Measurements from ENCODE around the gene CCL25. TPM values are rescaled to one million over a fixed set of nuclear protein-coding genes. Genes with fewer than 3 reads are reported as not detected.

Gene CCL25
- total and polyA plus RNA-seq, 2 of the 13 experiments (the other 11 are each of a cell fraction or from before 2014, with no cell fraction given) = not detected

GRCh38 chr19:8005534-8006256 is 46.9 kb upstream of the CCL25 start, which contains the start of gene ELAVL1 (continued):
- no peak for TF ChIP-seq ZNF646 (CRISPR knock-in tag; IDR thresholded peaks at IDR 0.05)
- TF ChIP-seq ERF (CRISPR knock-in tag; IDR thresholded peaks at IDR 0.05) = peak; percentile 39; the same call in 1 of the 2 replicates
- no peak for TF ChIP-seq ZNF383 (CRISPR knock-in tag; IDR thresholded peaks at IDR 0.05; ENCODE audit: borderline replicate concordance)
- TF ChIP-seq GPBP1L1 (CRISPR knock-in tag; IDR thresholded peaks at IDR 0.05) = no peak
- no peak for TF ChIP-seq ZFYVE20 (CRISPR knock-in tag; IDR thresholded peaks at IDR 0.05; ENCODE audit: borderline replicate concordance, low read depth)
- no peak for TF ChIP-seq ZNF564 (CRISPR knock-in tag; IDR thresholded peaks at IDR 0.05)
- TF ChIP-seq CREM (IDR thresholded peaks at IDR 0.05) = peak; percentile 39; the same call in 1 of the 2 replicates
- no peak for TF ChIP-seq CREM (CRISPR knock-in tag; IDR thresholded peaks at IDR 0.05)
- TF ChIP-seq ZMYM2 (CRISPR knock-in tag; IDR thresholded peaks at IDR 0.05) = peak; percentile 76
- TF ChIP-seq IRF9 (CRISPR knock-in tag; IDR thresholded peaks at IDR 0.05; ENCODE audit: borderline replicate concordance) = peak; percentile 48; the same call in 1 of the 2 replicates
- TF ChIP-seq NRL (CRISPR knock-in tag; IDR thresholded peaks at IDR 0.05; ENCODE audit: borderline replicate concordance) = peak; percentile 60; the same call in 1 of the 2 replicates
- TF ChIP-seq ZFP62 (CRISPR knock-in tag; IDR thresholded peaks at IDR 0.05) = no peak
- no peak for TF ChIP-seq ATRX (CRISPR knock-in tag; IDR thresholded peaks at IDR 0.05; ENCODE audit: borderline replicate concordance)
- TF ChIP-seq POLR2G (IDR thresholded peaks at IDR 0.05; ENCODE audit: low read depth, low read length) = peak; percentile 90
- no peak for TF ChIP-seq KAT2B (IDR thresholded peaks at IDR 0.05; ENCODE audit: borderline replicate concordance, low read depth, low read length)
- TF ChIP-seq SALL2 (CRISPR knock-in tag; IDR thresholded peaks at IDR 0.05) = 0 out of 2 replicates have a peak, but pooled peaks have one; percentile 26
- no peak for TF ChIP-seq ZFAT (CRISPR knock-in tag; conservative IDR thresholded peaks at IDR 0.05)
- TF ChIP-seq RBAK (CRISPR knock-in tag; IDR thresholded peaks at IDR 0.05) = no peak
- TF ChIP-seq ZBTB38 (CRISPR knock-in tag; IDR thresholded peaks at IDR 0.05) = peak; percentile 61; the same call in 1 of the 2 replicates
- peak; percentile 45; the same call in 1 of the 2 replicates for TF ChIP-seq ZMYM4 (CRISPR knock-in tag; IDR thresholded peaks at IDR 0.05)
- TF ChIP-seq ARNTL (CRISPR knock-in tag; IDR thresholded peaks at IDR 0.05) = 0 out of 2 replicates have a peak, but pooled peaks have one; percentile 42
- 0 out of 2 replicates have a peak, but pooled peaks have one; percentile 42 for TF ChIP-seq ZNF766 (CRISPR knock-in tag; IDR thresholded peaks at IDR 0.05; ENCODE audit: borderline replicate concordance)

Measured in HepG2 (cell line).